Measurements from ENCODE around the gene SPRED3.

SPRED3 gene

DNA sequence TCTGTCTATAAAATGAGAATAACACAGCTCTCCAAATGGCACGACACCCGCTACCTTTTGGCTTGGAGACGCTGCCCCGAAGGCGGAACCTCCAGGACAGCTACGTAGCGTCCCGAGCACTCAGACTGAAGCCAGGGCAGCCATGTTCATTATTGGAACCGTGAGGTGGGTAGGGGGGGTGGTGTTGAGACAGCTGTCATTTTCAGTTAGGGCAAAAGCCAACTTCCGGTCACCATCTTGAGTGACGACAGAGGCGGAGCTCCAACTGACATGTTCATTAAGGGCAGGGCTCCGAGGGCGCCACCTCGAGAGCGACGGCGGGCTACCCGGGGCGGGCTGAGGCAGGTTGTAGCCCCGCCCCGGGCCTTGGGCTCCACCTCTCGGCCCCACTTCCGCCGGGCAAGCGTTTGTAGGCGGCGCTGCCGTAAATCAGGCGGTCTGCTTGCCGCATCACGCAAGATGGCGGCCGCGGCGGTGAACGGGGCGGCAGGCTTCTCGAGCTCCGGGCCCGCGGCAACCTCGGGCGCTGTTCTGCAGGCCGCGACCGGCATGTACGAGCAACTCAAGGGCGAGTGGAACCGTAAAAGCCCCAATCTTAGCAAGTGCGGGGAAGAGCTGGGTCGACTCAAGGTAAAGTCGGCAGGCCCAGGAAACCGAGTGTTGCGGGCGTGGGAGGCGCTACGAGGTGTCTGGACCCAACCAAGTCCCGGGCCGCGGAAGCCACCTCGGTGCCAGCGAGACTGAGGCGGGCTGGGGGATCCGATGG, 14.0 kb upstream of the SPRED3 start, which contains the start of gene PSMD8:
Gene PSMD8, plus strand, starts transcription at position 240 of the 766 bp plus-strand sequence. Its CDS starts 31 bp downstream, at position 271.
- DNase-seq: peak; percentile 90 to 98 (median 96)

DNA sequence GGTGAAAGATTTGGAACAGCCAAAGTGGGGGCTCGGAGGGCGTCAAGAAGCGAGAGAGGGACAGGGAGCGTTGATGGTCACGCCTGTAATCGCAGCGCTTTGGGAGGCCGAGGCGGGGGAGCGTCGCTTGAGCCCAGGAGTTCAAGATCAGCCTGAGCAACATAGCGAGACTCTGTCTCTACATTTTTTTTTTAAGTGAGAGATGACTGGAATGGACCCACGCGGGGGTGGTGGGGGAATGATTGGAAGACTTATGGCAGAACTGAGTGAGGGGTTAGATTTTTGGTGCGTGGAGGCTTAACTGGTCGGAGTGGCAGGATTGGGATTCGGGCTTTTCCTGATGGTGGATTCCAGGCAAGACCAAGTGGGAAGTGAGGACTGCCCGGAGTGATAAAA, 13.4 kb upstream of the SPRED3 start:
- no peak for DNase-seq

DNA sequence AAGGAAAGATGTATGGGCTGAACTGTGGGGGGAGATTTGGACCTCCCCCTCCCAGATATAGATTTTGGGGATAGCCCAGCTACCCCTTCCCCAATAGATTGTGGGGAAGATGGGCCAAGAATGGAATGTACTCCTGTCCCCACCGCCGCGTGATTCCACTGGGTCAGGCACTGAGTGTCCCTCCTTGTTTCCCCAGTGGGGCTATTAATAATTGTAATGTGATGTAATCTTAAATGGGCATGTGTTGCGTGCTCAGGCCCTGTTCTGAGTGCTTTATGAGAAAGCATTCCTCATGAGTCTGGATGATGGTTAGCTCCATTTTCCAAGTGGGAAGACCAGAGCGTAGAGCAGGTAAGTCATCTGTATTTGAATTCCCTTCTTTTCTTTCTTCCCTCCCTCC, 12.7 kb upstream of the SPRED3 start:
- DNase-seq: no peak

DNA sequence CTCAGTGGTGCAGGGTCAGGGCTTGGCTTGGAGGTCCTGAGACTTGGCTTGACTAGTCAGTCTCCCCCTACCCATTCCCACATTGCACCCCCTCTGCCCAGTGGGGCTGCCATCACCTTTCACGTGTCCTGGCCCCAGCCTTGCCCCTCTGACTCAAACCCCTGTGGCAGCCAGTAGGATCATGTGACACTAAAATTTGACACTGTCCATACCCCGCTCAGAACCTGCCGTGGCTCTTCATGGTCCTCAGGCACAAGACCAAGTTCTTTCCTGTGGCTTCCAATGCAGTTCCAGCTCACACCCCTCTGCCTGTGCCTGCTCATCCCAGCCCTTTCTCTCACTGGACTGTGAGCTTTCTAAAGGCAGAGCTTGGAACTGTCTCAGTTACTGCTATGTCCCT, 11.9 kb upstream of the SPRED3 start:
- no peak for DNase-seq

DNA sequence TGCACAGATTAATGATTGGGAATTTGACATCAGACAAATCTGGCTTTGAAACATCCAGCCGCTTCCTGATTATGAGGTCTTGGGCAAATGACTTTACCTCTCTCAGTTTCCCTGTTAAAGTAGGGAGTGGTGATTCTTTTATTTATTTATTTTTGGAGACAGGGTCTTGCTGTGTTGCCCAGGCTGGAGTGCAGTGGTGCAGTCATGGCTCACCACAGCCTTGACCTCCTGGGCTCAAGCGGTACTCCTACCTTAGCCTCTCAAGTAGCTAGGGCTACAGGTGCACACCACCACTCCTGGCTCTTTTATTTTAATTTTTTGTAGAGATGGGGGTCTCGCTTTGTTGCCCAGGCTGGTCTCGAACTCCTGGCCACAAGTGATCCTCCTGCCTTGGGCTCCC, 11.4 kb upstream of the SPRED3 start:
- DNase-seq: no peak

DNA sequence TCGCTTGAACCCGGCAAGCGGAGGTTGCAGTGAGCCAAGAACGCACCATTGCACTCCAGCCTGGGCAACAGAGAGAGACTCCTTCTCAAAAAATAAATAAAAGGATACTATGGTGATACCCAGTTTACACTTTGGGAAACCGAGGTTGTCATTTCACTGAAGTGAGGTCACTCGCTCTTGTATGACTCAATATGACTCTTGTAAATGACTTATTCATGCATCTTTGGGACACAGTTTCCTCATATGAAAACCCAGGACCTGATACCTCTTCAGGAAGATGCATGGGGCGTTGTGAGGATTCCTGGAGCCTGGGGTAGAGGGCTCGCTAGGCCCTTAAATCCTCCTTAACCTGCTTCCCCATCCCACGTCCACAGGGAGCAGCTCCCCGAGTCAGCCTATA, 9.6 kb upstream of the SPRED3 start:
- DNase-seq: no peak

DNA sequence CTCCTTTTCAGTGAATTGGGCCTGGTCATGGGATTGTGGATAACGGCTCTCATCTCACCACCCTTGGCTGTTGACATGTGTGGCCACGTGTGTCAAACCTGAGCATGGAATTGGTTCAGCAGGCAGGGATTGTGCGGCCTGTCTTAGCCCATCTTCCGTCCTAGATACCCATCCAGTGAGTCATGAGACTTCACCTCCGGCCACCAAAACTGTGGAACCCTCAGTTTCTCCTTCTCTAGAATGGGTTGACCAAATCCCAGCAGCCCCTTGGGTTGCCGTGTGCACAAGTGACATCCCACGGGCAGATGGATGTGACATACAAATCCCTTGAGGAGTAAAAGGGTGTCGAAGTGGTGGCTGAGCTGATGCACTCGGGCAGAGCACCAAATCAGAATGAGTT, 7.4 kb upstream of the SPRED3 start:
- DNase-seq: no peak

DNA sequence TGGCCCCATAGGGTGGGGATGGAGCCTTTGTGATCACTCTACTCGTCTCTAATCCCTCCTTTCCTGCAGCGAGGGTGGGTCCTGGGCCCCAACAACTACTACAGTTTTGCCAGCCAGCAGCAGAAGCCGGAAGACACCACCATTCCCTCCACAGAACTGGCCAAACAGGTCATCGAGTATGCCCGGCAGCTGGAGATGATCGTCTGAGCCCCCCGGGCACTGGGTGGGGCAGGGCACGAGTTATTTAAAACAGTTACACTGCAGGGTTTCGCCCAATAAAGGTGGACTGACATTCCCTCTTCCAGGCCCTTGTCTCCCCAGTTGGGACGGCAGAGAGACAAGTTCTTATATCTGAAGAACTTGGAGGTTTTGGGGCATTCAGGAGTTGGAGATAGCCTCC, 5.3 kb upstream of the SPRED3 start:
- DNase-seq: no peak

DNA sequence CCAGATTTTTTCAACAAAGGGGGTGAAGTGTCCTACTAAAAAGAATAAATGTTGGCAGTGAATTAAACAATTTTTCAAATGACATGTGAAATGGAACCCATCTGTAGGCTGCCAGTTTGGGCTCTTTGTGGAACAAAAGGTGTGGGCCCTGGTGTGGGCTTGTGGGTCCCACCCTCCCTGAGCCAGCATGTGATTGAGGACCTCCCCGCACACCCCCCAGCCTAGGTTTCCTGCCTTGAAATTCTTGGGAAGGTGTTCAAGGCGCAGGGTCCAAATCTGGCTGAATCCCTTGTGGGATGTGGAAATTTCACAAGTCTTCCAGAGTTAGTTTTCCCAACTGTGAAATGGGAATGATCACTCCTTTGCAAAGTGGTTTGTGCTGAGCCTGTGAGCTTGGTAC, 4.8 kb upstream of the SPRED3 start:
- DNase-seq: no peak

DNA sequence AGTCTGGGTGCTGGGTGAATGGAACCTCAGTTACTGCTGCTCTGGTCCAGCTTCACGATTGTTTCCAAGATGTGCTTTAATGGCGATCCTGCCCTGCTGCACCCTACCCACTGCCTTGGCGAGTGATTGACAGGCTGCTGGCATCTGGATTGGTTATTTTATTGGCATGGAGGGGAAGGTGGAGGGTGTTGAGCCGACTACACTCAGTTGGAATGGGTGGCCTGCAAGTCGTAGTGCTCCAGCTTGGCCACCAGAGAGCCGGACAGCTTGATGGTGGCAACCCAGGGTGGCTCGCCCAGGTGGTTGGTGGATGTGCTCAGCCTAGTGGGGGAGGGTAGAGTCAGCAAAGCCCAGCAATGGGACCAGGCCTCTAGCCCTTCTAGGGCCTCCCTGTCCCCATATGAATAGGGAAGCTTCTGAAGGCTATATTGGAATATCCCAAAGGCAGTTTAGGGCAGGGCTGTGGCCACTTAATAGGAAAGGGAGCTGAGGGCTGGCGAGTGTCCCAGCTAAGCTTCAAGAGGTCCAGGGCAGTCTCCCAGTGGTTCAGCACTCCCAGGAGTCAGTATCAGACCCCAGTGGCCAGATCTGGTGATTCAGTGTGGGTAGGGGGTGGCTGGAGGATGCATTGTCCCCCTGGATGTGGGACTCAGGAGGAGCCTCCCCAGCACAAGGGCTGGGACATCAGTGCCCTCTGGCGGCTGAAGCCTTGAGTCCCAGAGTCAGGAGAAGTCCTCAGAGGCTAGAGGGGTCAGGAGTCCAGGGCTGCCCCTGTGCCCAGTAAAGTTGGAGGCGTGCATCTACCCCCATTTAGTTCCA, 4.1 kb upstream of the SPRED3 start:
- no peak for DNase-seq

DNA sequence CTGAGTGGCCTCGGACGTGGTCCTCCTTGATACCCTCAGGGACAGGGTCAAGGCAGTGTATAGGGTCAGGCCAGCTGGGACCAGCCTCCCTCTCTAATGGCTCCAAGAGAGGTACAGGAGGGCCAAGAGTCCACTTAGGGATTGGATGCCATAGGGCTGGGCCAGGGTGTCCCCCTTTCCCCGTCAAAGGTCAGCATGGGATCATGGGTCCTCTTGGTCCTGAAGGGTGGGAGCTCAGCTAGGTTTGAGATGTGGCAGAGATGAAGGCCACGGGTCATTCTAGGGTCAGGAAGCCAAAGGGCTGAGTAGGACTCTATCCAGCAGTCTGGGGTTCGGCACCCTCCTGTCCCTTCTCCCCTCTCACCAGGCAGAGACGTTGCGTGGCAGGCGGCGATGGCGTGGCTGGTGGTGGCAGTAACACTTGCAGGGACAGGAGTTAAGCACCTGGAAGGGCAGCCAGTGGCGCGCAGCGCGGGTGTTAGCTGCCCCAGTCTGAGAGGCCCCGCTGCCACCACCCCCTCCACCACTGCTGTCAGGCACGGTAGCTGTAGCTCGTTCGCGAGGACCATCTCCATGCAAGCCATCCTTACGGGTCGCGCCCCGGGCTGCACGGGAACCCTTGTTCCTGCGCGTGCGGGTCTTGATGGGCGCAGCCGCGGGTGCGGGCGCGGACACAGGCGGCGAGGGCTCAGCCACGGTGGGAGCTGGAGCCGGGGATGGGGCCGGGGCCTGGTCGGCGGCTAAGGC, 3.3 kb upstream of the SPRED3 start:
- DNase-seq: no peak

DNA sequence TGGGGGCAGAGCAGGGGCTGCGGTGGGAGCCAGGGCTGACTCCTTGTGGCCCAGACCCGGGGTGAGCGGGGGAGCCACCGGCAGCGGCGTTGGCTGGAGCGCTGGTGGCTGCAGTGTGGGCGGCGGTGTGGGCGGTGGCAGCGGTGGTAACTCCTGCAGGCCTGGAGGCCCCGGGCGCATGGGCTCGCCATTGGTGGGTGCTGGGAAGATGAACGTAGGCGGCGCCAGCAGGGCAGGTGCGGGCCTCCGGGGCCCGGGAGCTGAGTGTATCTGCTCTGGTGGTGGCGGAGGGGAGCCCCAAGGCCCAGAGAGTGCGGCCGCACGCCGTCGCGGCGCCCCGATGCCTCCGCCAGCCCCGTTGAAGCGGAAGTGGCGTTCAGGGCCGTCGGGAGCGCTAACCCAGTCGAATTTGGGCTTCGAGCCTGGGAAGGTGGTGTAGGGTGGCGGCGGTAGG, 2.7 kb upstream of the SPRED3 start:
- DNase-seq: no peak

DNA sequence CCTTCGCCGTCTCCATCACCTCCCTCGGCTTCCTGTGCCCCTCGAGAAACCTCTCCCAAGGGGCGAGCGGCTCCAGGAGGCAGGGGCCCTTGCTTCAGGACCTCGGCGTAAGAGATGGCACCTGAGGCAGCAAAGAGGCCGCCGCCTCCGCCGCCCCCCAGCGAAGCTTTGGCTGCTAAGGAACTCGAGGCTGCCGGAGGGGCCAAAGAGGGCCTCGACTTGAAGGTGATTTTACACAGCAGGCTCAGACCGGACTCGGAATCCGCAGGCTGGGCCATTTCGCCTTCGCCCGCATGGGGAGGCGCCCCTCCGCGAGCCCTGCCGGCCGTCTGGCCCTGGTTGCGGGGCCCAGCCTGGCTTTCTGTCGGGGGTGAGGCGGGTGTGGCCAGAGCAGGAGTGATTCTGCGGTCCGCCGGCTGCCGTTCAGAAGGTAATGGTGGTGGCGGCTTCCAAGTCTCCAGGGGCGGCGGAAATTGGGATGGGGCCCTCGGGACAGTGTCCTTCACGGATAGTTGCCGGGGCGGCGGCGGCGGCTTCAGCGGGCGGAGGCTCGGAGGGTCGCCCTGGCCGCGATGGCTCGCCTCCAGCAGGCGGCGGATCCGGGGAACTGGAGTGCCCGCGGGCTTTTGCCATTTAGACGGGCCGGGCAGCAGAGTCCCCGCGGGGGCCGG, 2.1 kb upstream of the SPRED3 start:
- no peak for DNase-seq

DNA sequence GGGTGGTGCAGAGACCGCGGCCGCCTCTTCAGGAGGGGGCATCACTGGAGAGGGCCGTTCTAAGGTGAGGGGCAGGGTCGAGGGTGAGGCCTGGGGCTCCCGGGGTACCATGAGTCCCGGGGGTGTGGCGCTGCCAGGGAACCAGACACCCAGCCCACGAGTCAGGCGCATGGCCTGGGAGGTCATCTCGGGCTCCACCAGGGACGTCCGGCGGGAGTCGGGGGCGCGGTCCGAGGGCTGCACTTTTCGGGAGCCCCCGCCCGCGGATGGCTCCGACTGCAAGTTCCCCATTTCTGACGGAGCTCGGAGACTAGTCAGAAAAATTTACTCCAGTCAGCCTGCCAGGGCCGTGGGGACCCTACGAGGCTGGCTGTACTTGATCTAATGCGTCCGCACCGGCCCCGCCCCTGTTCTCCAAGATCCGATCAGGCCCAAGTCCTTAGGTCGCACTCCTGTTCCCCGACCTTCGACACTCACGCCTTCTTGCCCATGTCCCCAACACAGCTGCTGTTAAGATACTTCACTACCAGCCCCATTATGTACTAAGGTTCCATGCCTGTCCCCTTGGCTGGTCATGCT, 1.4 kb upstream of the SPRED3 start:
- DNase-seq: no peak

DNA sequence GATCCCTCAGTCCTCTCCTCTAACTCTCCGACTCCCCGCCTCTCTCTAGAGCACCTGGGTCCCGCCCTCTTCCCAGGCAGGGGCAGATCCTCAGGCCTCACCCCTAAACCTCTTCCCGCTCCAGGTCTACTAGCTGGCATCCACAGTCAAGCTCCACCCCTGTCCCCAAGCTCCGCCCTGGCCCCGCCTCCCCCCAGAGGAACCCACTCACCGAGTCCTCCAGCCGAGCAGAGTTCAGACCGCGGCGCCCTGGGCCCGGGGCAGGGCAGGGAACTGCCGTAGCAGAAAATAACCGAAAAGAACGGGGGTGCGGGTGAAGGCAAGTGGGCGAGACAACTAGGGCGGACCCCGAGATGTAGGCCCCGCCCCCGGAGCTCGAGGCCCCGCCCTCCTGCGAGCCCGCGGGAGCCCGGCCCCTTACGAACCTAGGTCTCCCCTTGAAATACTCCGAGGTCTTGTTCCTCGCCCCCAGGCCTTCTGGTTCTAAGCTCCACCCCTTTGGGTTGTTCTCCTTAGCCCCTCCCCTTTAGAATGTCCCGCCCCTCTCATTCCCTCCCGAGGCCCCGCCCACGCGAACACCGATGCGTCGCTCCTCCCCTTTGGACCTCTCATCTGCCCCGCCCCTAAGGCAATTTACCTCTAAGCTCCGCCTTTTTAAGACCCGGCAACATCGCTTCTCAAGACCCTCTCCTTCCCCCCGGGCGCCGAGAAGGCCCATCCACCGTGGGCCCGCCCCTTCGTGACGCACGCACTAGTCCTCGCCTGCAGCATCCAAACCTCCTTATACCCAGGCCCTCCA, 748 bp upstream of the SPRED3 start, which contains the start of gene GGN:
Gene GGN, minus strand, starts transcription at position 485 of the 799 bp plus-strand sequence. CDS start 773 bp downstream, outside the sequence.
- DNase-seq: peak; percentile 51 to 66 (median 56)

DNA sequence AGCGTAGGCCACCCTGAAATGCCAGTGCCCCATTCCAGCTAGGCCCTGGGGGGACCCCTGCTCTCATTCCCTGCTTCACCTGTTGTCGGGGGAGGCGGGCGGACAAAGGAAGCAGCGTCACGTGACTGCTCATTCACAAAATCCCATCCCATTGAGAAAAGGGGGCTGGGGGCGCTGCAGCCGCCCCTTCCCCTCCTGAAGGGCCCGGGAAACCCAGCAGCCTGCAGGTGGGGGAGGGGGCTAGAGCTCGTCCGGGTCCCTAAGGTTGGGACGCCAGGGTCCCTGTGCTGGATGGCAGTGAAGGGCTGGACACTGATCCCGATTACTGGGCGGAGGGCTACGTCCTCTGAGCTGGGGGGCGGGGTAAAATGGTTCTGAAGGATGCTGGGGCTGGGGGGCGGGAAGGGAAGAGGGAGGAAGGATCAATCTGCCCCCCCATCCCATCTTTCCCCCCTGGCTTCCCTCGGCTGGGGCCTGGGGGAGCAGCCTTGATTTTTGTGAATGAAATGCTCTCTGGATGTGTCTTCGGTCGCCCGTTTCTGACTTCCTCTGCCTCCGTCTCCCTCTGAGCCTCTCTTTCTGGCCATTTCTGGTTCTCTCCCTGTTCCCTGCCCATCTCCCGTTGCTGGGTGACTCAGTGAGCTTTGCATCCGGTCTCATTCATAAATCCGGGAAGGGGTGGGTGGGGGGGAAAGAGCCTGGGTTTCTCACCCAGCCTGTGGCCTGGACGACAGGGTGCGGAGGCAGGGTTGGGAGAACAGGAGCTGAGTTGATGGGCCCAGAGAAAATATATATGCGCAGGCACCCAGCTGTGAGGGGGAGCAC, 816 bp downstream of the SPRED3 start:
- no peak for DNase-seq

DNA sequence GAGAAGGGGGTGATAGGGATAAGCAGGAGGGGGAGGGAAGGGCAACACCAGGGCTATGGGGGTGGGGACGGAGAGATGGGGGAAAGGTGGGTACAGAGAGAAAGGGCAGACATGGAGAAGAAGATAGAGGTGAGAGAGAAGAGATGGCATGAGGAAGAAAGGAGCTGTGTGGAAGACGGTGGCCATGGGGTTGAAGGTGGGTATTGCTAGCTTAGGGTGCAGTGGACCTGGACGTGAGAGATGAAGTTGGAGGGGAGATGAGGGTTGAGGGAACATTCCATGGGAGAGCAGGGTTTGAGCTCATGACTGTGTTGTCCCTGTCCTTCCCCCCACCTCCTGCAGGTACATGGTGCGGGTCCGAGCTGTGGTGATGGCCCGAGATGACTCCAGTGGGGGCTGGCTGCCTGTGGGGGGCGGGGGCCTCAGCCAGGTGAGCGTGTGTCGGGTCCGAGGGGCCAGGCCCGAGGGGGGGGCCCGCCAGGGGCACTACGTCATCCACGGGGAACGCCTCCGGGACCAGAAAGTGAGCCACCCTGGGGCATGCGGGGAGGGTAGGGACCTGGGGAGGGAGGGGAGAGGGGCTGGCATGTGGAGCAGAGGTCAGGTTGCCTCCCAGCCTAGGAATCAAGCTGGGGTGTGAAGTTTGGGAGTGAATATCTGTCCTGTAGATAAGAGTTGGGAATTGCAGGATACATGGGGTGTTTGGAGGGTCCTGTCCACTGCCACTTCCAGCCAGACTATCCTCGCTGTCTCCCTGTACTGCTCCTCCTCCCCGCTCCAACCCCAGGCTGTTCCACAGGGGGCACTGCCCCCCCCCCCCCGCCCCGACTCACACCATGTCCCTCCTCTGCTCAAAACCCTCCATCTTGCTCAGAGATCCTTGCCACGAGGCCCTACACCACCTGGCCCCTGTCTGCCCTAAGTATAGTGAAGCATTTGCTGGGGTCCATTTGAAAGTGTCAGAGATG, 1.7 kb downstream of the SPRED3 start:
- DNase-seq: no peak

DNA sequence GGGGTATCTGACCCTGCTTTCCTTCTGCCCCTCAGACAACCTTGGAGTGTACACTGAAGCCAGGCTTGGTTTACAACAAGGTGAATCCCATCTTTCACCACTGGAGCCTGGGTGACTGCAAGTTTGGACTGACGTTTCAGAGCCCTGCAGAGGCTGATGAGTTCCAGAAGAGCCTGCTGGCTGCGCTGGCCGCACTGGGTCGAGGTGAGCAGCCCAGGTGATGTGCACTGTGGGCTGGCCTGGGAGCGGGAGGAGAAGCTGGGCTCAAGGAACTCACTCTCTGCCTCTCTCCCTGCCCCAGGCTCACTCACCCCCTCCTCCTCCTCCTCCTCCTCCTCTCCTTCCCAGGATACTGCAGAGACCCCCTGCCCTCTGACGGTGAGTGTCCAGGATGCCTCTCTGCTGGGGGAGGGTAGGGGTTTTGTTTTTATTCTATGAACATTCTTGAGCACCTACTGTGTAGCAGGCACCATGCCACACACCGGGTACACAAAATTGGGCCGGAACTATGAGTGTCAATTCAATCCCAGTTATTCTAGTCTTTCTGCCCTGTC, 3.5 kb downstream of the SPRED3 start:
- no peak for DNase-seq

All from activated CD4-positive, CD25-positive, alpha-beta regulatory T cell (primary cell).